ENCODE measurements around the gene ETV2. TPM values are rescaled to one million over a fixed set of nuclear protein-coding genes. Genes with fewer than 3 reads are reported as not detected.

The ETV2 gene
- total RNA-seq, 1 donor from 2014 or later, result 1.4 TPM

DNA sequence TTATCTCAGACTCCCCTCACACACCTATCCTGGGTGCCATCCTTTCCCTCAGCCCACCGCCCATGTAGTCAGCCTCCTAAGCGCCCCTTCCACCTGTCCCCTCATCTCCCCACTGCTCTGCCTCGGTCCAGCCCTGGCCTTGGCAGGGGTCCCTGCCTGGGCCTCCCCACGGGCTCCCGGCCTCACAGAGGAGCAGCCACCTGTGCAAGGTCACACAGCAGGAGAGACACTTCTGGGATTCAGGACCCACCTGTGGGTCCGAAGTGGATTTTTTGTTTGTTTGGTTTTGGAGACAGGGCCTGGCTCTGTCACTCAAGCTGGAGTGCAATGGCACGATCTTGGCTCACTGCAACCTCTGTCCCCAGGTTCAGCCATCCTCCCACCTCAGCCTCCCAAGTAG, 24.1 kb downstream of the ETV2 start:
- Mint-ChIP-seq H3K36me3 (peaks cover 23% of the 10 kb centered on the region), H3K4me3 (no peak overlapping the region), H3K27ac (no peak overlapping the region), H3K9me3 (peaks cover 3% of the 10 kb centered on the region), H3K27me3 (ENCODE audit: low read depth) (peaks cover 17% of the 10 kb centered on the region), H3K4me1 (peaks cover 7% of the 10 kb centered on the region)
- no peak for DNase-seq (ENCODE audit: low spot score in 2 of 2, unreplicated experiment in 2 of 2)
- TF ChIP-seq, protein P1, sequence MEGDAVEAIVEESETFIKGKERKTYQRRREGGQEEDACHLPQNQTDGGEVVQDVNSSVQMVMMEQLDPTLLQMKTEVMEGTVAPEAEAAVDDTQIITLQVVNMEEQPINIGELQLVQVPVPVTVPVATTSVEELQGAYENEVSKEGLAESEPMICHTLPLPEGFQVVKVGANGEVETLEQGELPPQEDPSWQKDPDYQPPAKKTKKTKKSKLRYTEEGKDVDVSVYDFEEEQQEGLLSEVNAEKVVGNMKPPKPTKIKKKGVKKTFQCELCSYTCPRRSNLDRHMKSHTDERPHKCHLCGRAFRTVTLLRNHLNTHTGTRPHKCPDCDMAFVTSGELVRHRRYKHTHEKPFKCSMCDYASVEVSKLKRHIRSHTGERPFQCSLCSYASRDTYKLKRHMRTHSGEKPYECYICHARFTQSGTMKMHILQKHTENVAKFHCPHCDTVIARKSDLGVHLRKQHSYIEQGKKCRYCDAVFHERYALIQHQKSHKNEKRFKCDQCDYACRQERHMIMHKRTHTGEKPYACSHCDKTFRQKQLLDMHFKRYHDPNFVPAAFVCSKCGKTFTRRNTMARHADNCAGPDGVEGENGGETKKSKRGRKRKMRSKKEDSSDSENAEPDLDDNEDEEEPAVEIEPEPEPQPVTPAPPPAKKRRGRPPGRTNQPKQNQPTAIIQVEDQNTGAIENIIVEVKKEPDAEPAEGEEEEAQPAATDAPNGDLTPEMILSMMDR (IDR thresholded peaks at IDR 0.05; ENCODE audit: unreplicated experiment), result no peak

DNA sequence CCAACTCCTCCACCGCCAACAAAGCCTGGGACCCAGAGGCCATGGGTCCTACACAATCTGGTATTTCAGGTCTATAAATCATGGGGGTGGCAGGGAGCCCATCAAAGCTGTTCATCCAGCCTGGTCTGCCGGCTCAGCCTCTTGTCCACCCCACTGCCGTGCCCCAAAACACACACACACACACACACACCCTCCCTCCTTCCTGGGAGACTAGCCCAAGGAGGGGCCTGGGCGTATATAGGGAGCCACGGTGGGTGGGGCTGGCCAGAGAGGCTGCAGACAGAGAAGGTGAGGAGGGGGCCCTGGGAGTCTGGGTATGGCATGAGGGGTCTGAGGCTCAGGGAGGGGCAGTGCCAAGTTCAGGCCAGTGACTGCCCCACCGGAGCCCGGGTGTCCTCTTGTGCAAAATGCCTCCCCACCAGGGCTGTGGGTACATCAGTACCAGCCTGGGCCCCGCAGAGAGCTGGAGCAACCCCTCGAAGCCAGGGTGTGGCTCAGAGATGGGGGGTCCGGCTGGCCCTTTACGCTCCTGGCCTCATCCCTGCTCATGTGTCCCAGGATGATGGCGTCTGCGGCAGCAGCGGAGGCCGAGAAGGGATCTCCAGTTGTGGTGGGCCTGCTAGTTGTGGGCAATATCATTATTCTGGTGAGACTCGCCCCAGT, 24.8 kb downstream of the ETV2 start, which contains the start of gene UPK1A:
TSS of gene UPK1A (plus strand) at position 267 of the 663 bp plus-strand sequence. CDS start at position 563, 296 bp downstream.
- H3K27ac Mint-ChIP-seq, result peak within 1 kb of the TSS; percentile 59
- peaks cover 7% of the 10 kb centered on the region for H3K4me1 Mint-ChIP-seq
- H3K27me3 Mint-ChIP-seq (ENCODE audit: low read depth), result peaks cover 22% of the 10 kb centered on the region
- H3K9me3 Mint-ChIP-seq, result peaks cover 3% of the 10 kb centered on the region
- no peak within 1 kb of the TSS for H3K4me3 Mint-ChIP-seq
- TF ChIP-seq, protein P1 (IDR thresholded peaks at IDR 0.05; ENCODE audit: unreplicated experiment), result no peak
- peaks cover 20% of the 10 kb centered on the region for H3K36me3 Mint-ChIP-seq
- no peak for DNase-seq (ENCODE audit: low spot score in 2 of 2, unreplicated experiment in 2 of 2)

GRCh38 chr19:35669566-35669965, 28.0 kb downstream of the ETV2 start:
- Mint-ChIP-seq H3K4me1 (peaks cover 10% of the 10 kb centered on the region), H3K27ac (no peak overlapping the region), H3K36me3 (peaks cover 4% of the 10 kb centered on the region), H3K4me3 (no peak overlapping the region), H3K9me3 (no peaks in the 10 kb centered on the region), H3K27me3 (ENCODE audit: low read depth) (peaks cover 47% of the 10 kb centered on the region)
- TF ChIP-seq, protein P1 (IDR thresholded peaks at IDR 0.05; ENCODE audit: unreplicated experiment), result no peak
- DNase-seq (ENCODE audit: low spot score in 2 of 2, unreplicated experiment in 2 of 2), result no peak

DNA sequence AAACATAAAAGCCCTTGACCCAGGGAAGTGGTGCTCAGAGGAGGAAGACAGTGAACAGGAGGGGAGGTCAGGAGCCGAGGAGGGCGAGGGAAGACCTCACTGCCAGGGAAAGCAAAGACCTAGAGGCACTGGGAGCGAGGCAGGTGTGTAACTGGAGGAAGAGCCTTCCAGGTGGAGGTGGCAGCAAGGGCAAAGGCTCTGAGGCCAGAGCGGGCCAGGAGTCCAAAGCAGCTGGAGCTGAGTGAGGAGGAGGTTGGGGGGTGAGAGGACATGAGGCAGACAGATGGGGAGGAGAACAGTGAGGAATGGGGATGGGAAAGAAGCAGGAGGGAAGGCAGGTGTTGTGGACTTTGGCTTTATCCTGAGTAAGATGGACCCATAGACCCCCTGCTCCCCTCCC, 28.4 kb downstream of the ETV2 start:
- no peak for DNase-seq (ENCODE audit: low spot score in 2 of 2, unreplicated experiment in 2 of 2)
- no peaks in the 10 kb centered on the region for H3K9me3 Mint-ChIP-seq
- peaks cover 4% of the 10 kb centered on the region for H3K36me3 Mint-ChIP-seq
- H3K4me3 Mint-ChIP-seq, result no peak overlapping the region
- H3K27ac Mint-ChIP-seq, result no peak overlapping the region
- TF ChIP-seq, protein P1 (IDR thresholded peaks at IDR 0.05; ENCODE audit: unreplicated experiment), result no peak
- peaks cover 47% of the 10 kb centered on the region for H3K27me3 Mint-ChIP-seq (ENCODE audit: low read depth)
- H3K4me1 Mint-ChIP-seq, result peaks cover 10% of the 10 kb centered on the region

DNA sequence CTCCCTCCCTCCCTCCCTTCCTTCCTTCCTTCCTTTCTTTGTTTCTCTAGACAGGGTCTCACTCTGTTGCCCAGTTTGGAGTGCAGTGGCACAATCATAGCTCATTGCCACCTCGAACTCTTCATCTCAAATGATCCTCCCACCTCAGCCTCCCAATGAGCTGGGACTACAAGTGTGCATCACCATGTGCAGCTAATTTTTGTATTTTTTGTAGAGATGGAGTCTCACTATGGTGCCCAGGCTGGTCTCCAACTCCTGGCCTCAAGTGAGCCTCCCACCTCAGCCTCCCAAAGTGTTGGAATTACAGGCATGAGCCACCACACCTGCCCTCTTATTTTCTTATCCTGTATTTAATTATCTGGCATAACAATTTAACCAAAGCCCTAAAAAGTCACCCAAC, 29.1 kb downstream of the ETV2 start:
- TF ChIP-seq, protein P1 (IDR thresholded peaks at IDR 0.05; ENCODE audit: unreplicated experiment), result no peak
- peaks cover 10% of the 10 kb centered on the region for H3K4me1 Mint-ChIP-seq
- no peak for DNase-seq (ENCODE audit: low spot score in 2 of 2, unreplicated experiment in 2 of 2)
- H3K27ac Mint-ChIP-seq, result no peak overlapping the region
- no peak overlapping the region for H3K4me3 Mint-ChIP-seq
- H3K9me3 Mint-ChIP-seq, result no peaks in the 10 kb centered on the region
- peaks cover 53% of the 10 kb centered on the region for H3K27me3 Mint-ChIP-seq (ENCODE audit: low read depth)
- peaks cover 2% of the 10 kb centered on the region for H3K36me3 Mint-ChIP-seq

Measured in mesothelial cell of epicardium (in vitro differentiated cells).